MCF 10A (cell line): ENCODE measurements around the gene DACH1. TPM values are rescaled to one million over a fixed set of nuclear protein-coding genes. Genes with fewer than 3 reads are reported as not detected.

Experiments
- BruUV-seq: library from RNA; stranded (reverse); fragments of 400-500 nt; replicated peaks from 2 replicates; lab custom pipeline; 2021; lab: Mats Ljungman, UMichigan
- CTCF ChIA-PET: fragments of 300-600 bp; sonication (Branson Sonifier 250); formaldehyde crosslinking; extraction: SDS; loops from one replicate; lab custom pipeline; 2021; ENCODE audit warnings: antibody characterized with exemption, inconsistent platforms; lab: Yijun Ruan, JAX
- POLR2A ChIA-PET: fragments of 300-600, 350-650 bp; sonication (Branson Sonifier 250); formaldehyde crosslinking; extraction: SDS; loops from one replicate; lab custom pipeline; 2020; ENCODE audit warnings: antibody characterized with exemption, inconsistent platforms; lab: Yijun Ruan, JAX
- DNase-seq: peaks from one replicate; pipeline ENCODE4 v3.0.0-alpha.2; 2018; ENCODE audit not compliant: unreplicated experiment
- H3K27ac Mint-ChIP-seq: one replicate; pipeline ENCODE4 v1.8.0; 2022; ENCODE audit warnings: mild to moderate bottlenecking, low read depth, mixed read lengths; ENCODE audit not compliant: unreplicated experiment
- H3K27me3 Mint-ChIP-seq: one replicate; pipeline ENCODE4 v1.8.0; 2022; ENCODE audit warnings: mixed read lengths; ENCODE audit not compliant: insufficient read depth, unreplicated experiment
- H3K36me3 Mint-ChIP-seq: one replicate; pipeline ENCODE4 v1.8.0; 2022; ENCODE audit warnings: mild to moderate bottlenecking, moderate library complexity, mixed read lengths; ENCODE audit not compliant: insufficient read depth, unreplicated experiment
- H3K4me1 Mint-ChIP-seq: one replicate; pipeline ENCODE4 v1.8.0; 2022; ENCODE audit warnings: mixed read lengths; ENCODE audit not compliant: insufficient read depth, unreplicated experiment
- H3K4me3 Mint-ChIP-seq: one replicate; pipeline ENCODE4 v1.8.0; 2022; ENCODE audit warnings: mild to moderate bottlenecking, moderate library complexity, mixed read lengths; ENCODE audit not compliant: unreplicated experiment
- H3K9me3 Mint-ChIP-seq: one replicate; pipeline ENCODE4 v1.8.0; 2022; ENCODE audit warnings: mixed read lengths; ENCODE audit not compliant: unreplicated experiment
- intact Hi-C: fragments of 100-400 bp; cut with micrococcal nuclease; formaldehyde crosslinking; loops from 2 replicates; pipeline ENCODE4 v1.14.1; 2022
- total RNA-seq: library from RNA; stranded (reverse); gene quantifications from 2 replicates; pipeline ENCODE4 v1.2.3, GENCODE V29; 2022
- TF ChIP-seq, protein P1 (sequence below): fragments of 200-600 bp; IDR thresholded peaks from one replicate; pipeline ENCODE4 v1.8.0; 2022; ENCODE audit warnings: antibody characterized with exemption, mild to moderate bottlenecking; ENCODE audit not compliant: unreplicated experiment

DACH1 gene
- total RNA-seq, 1 experiment from 2014 or later: not detected

DNA sequence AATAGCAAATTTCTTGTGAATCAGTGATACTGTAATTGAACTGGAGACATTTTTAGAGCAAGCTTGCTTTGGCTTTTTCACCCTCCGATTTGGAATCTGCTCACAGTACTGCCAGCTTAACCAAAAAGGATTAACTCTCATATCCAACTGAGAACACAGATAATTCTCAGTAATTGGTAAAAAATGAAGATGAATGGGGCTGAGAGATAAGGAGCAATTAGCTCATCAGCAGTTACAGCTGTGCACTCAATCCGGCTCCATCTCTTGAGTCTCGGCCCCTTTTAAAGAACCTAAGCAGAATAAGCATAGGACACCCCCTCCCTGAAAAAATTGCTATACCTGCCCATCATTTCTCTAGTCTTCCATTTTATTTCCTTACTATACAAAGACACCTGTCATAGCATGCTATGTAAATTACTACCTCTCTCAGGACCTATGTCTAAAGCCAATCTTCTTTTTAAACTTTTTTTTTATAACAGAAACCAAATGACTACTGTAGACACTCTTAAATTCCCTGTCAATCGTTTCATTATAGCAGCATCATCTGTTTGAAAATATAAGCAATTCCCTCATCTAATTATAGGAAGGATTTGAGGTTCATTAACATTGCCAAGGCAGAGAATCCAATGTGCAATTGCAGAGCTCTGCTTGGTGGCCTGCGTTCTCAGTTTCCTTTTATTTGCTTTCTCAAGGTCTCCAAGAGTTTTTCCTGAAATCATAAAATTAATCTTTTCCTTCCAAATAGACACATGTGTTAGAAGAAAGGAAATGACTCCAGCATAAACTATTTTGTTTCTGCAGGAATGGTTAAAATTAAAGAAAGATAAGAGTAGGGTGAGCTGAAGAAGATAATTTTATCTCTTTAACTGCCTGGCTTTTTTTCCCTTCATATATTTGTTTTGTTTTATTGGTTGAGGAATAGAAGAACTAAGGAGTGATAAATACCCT, 242.1 kb downstream of the DACH1 start:
- DNase-seq: no peak
- TF ChIP-seq, protein P1, sequence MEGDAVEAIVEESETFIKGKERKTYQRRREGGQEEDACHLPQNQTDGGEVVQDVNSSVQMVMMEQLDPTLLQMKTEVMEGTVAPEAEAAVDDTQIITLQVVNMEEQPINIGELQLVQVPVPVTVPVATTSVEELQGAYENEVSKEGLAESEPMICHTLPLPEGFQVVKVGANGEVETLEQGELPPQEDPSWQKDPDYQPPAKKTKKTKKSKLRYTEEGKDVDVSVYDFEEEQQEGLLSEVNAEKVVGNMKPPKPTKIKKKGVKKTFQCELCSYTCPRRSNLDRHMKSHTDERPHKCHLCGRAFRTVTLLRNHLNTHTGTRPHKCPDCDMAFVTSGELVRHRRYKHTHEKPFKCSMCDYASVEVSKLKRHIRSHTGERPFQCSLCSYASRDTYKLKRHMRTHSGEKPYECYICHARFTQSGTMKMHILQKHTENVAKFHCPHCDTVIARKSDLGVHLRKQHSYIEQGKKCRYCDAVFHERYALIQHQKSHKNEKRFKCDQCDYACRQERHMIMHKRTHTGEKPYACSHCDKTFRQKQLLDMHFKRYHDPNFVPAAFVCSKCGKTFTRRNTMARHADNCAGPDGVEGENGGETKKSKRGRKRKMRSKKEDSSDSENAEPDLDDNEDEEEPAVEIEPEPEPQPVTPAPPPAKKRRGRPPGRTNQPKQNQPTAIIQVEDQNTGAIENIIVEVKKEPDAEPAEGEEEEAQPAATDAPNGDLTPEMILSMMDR: no peak
- H3K27me3 Mint-ChIP-seq: peaks cover 80% of the 10 kb centered on the region
- ChIA-PET POLR2A (no interaction called here), CTCF (no interaction called here)
- no TSS peak for BruUV-seq
- H3K36me3 Mint-ChIP-seq: no peaks in the 10 kb centered on the region
- H3K9me3 Mint-ChIP-seq: no peaks in the 10 kb centered on the region
- intact Hi-C loops: no loop called here
- H3K27ac Mint-ChIP-seq: no peak overlapping the region
- no peaks in the 10 kb centered on the region for H3K4me1 Mint-ChIP-seq
- H3K4me3 Mint-ChIP-seq: no peak overlapping the region

DNA sequence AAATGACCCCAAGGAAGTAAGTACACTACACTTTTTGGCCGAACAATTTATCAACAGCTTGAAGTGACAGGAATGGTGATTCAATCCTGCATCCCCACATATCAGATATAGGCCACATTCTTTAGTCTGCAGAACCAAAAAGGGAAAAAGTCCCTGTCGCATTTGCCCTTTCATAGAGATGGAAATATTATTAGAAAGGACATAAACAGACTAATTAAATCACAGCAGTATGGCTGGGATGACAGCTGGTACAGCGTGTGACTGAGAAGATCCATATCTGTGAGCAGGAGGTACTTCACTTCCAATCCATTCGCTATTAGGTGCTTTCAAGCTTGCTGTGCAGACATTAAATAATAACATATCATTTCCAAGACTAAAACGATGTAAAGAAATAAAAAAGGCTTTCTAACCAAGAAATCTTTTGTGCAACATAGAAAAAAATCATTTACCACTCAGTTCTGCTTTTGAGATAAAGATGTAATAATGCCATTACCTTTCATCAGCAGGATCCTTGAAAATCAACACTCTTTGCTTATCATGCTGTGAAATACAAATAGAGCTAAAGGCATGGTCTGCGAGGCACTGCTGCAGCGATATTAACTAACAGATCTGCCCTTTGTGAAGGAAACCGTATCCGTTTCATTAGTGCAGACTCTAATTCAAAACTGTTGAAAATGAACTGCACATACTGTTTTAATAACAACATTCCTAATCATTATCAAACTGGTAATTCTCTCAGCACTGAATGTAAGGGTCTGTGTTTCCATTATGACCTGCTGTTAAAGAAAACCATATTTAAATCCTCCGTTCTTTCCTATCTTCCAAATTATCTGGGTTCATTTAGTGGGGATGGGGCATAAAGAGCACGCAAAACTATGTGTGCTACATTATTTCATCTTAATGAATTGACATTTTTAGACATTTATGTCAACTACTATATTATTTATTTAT, 245.6 kb downstream of the DACH1 start:
- BruUV-seq: no TSS peak
- no peak overlapping the region for H3K27ac Mint-ChIP-seq
- ChIA-PET POLR2A (no interaction called here), CTCF (no interaction called here)
- intact Hi-C loops: no loop called here
- H3K4me1 Mint-ChIP-seq: no peaks in the 10 kb centered on the region
- DNase-seq: no peak
- H3K27me3 Mint-ChIP-seq: peaks cover 70% of the 10 kb centered on the region
- no peaks in the 10 kb centered on the region for H3K9me3 Mint-ChIP-seq
- TF ChIP-seq, protein P1: no peak
- H3K36me3 Mint-ChIP-seq: no peaks in the 10 kb centered on the region
- H3K4me3 Mint-ChIP-seq: no peak overlapping the region

DNA sequence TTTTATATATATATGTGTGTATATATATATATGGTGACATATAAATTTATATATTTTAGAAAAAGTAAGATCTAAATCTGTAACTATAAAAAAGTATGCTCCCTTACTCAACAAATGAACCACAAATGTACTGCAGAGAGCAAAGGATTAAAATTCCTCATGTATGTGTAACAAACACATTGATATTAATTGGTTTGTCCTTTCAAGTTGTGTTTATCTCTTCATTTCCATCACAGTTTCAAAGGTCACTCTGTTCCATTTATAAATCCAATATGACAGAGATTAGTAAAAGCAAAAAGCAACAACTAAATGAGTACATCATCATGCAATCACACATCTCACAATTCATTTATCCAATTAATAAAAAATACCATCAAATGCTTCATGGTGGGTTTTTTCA, 247.9 kb downstream of the DACH1 start:
- H3K27ac Mint-ChIP-seq: no peak overlapping the region
- intact Hi-C loops: no loop called here

More for the DNA sequence above, 247.9 kb downstream of the DACH1 start:
- BruUV-seq: no TSS peak
- DNase-seq: no peak
- TF ChIP-seq, protein P1: no peak
- CTCF ChIA-PET: no interaction called here
- H3K4me3 Mint-ChIP-seq: no peak overlapping the region
- no peaks in the 10 kb centered on the region for H3K9me3 Mint-ChIP-seq
- no peaks in the 10 kb centered on the region for H3K4me1 Mint-ChIP-seq
- H3K36me3 Mint-ChIP-seq: no peaks in the 10 kb centered on the region
- peaks cover 64% of the 10 kb centered on the region for H3K27me3 Mint-ChIP-seq
- POLR2A ChIA-PET: no interaction called here
